Measurements from ENCODE around the gene SMDT1. TPM values are rescaled to one million over a fixed set of nuclear protein-coding genes. Genes with fewer than 3 reads are reported as not detected.
"Not testable (repeated sequence)": the region's sequence is repeated elsewhere in the genome, so short reads cannot be mapped to it uniquely, and the experiment has no call there.

Gene SMDT1
- total RNA-seq, 3 donors from 2014 or later (not counting 1 experiment from before 2014, with no cell fraction given) = 37.7 to 51.0 (median 45.1) TPM

DNA sequence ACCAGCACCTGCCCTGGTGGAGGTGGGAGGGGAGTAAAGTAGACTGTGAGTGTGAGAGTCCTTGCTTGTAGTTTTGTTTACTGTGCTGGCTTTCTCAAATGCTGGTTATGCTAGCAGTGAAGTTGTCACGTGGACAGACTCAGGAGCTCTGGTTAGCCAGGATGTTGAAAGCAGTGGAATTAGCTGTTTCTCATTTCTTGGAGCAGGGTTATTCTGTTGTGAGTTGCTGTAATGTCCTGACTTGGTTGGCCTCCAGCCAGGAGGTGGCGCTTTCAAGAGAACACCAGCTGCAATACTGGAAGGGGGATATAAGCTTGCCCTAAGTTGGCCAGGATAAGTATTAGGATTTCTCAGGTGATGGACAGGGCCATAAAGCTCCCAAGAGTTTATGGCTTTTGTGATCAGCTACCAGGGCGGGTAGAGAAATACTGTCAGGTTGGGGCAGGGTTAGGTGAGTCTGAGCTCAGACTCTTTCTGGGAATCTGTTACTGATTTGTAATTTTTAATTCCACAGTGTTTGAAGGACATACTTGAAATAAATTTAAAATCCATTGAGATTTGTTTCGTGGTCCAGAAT, 37.4 kb downstream of the SMDT1 start:
- Histone ChIP-seq H3K27ac (ENCODE audit: low read length) (no peak overlapping the region), H3K4me1 (ENCODE audit: control insufficient read depth, insufficient read depth, low read length) (peaks cover 18% of the 10 kb centered on the region), H3K4me3 (ENCODE audit: low read length) (no peak overlapping the region), H3K36me3 (ENCODE audit: control insufficient read depth, insufficient read depth, low read length) (no peaks in the 10 kb centered on the region), H3K9me3 (ENCODE audit: control insufficient read depth, insufficient read depth, low read length) (peaks cover 14% of the 10 kb centered on the region), H3K27me3 (ENCODE audit: control insufficient read depth, insufficient read depth, low read length) (no peaks in the 10 kb centered on the region)
- ATAC-seq (no peak), DNase-seq (no peak)
- Mint-ChIP-seq H3K4me1 (peaks cover 24 to 34% of the 10 kb centered on the region in 2 donors), H3K27me3 (ENCODE audit: low read depth in 2 of 2) (no peaks in the 10 kb centered on the region), H3K9me3 (peaks cover 0 to 3% of the 10 kb centered on the region in 2 donors), H3K36me3 (no peaks in the 10 kb centered on the region), H3K4me3 (no peak overlapping the region), H3K27ac (no peak overlapping the region)
- intact Hi-C loops (cut with micrococcal nuclease) = no loop called here
- TF ChIP-seq, protein P1, sequence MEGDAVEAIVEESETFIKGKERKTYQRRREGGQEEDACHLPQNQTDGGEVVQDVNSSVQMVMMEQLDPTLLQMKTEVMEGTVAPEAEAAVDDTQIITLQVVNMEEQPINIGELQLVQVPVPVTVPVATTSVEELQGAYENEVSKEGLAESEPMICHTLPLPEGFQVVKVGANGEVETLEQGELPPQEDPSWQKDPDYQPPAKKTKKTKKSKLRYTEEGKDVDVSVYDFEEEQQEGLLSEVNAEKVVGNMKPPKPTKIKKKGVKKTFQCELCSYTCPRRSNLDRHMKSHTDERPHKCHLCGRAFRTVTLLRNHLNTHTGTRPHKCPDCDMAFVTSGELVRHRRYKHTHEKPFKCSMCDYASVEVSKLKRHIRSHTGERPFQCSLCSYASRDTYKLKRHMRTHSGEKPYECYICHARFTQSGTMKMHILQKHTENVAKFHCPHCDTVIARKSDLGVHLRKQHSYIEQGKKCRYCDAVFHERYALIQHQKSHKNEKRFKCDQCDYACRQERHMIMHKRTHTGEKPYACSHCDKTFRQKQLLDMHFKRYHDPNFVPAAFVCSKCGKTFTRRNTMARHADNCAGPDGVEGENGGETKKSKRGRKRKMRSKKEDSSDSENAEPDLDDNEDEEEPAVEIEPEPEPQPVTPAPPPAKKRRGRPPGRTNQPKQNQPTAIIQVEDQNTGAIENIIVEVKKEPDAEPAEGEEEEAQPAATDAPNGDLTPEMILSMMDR (IDR thresholded peaks at IDR 0.05) = no peak
- WGBS (ENCODE audit: insufficient coverage) = 98% methylated on average over 3 of the region's 4 CpGs

DNA sequence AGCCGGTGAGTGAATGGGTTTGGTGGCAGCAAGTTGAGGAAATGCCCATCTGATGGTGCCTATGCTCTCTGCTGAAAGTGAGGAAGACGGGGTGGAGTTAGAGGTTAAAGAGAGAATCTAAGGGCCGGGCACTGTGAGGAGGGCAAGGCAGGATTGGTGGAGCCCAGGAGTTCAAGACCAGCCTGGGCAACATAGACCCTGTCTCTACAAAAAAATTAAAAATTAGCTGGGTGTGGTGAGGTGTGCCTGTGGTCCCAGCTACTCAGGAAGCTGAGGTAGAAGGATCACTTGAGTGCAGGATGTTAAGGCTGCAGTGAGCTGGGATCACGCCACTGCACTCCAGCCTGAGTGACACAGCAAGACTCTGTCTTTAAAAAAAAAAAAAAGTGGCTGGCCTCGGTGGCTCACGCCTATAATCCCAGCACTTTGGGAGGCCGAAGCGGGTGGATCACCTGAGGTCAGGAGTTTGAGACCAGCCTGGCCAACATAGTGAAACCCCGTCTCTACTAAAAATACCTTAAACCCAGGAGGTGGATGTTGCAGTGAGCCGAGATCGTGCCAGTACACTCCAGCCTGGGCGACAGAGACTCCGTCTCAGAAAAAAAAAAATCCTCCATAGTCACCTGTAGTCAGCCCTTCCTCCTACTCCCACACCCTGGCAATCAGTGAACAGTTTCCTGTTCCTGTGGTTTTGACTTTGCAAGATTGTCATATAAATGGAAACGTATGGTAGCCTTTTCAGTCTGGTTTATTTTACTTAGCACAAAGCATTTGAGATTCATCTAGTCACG, 40.9 kb downstream of the SMDT1 start:
- intact Hi-C loops (cut with micrococcal nuclease); H3K4me3 ChIP-seq (ENCODE audit: low read length): not testable (repeated sequence)
- peaks cover 24 to 37% of the 10 kb centered on the region in 2 donors for H3K4me1 Mint-ChIP-seq

DNA sequence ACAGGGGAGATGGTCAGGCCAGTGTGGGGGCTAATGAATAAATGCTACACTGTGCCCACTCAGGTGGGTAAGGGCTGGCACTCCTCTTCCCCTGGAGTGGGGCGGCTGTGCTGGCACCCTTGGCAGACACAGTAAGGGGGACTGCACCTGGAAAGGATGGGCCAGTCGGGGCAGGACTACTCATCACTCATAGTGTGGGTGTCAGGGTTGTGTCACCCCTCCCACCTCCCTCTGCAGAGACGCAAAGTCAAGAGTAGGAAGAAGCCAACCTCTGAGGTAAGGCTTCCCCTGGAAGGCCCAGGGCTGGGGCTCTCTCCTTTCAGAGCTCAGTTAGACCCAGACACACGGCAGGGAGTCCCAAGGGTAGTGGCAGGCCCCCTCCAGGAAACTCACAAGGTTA, 44.0 kb downstream of the SMDT1 start:
- H3K36me3 Mint-ChIP-seq; intact Hi-C loops (cut with micrococcal nuclease); H3K9me3 ChIP-seq (ENCODE audit: control insufficient read depth, insufficient read depth, low read length); H3K27ac ChIP-seq (ENCODE audit: low read length); H3K36me3 ChIP-seq (ENCODE audit: control insufficient read depth, insufficient read depth, low read length); H3K4me3 Mint-ChIP-seq; H3K4me3 ChIP-seq (ENCODE audit: low read length); DNase-seq; ATAC-seq; H3K27me3 ChIP-seq (ENCODE audit: control insufficient read depth, insufficient read depth, low read length); H3K9me3 Mint-ChIP-seq; H3K27me3 Mint-ChIP-seq (ENCODE audit: low read depth in 2 of 2); H3K27ac Mint-ChIP-seq: not testable (repeated sequence)
- no CpG with 5 or more reads among the region's 4 CpGs for WGBS (ENCODE audit: insufficient coverage)
- peaks cover 24 to 36% of the 10 kb centered on the region in 2 donors for H3K4me1 Mint-ChIP-seq
- H3K4me1 ChIP-seq (ENCODE audit: control insufficient read depth, insufficient read depth, low read length) = peaks cover 18% of the 10 kb centered on the region

More for the DNA sequence above, 40.9 kb downstream of the SMDT1 start:
- not testable (repeated sequence) for H3K27me3 Mint-ChIP-seq (ENCODE audit: low read depth in 2 of 2); H3K27me3 ChIP-seq (ENCODE audit: control insufficient read depth, insufficient read depth, low read length); H3K36me3 ChIP-seq (ENCODE audit: control insufficient read depth, insufficient read depth, low read length); H3K9me3 Mint-ChIP-seq; H3K9me3 ChIP-seq (ENCODE audit: control insufficient read depth, insufficient read depth, low read length); H3K36me3 Mint-ChIP-seq
- WGBS (ENCODE audit: insufficient coverage) = 11% methylated on average over 15 of the region's 15 CpGs
- DNase-seq (peak in 1 of 2 donors; percentile 70), ATAC-seq (peak; percentile 35 to 61 (median 59))
- H3K27ac ChIP-seq (ENCODE audit: low read length) = peak overlapping the region; percentile 37
- Mint-ChIP-seq H3K4me3 (peak overlapping the region; percentile 63), H3K27ac (peak overlapping the region; percentile 3 to 87)
- peaks cover 18% of the 10 kb centered on the region for H3K4me1 ChIP-seq (ENCODE audit: control insufficient read depth, insufficient read depth, low read length)

DNA sequence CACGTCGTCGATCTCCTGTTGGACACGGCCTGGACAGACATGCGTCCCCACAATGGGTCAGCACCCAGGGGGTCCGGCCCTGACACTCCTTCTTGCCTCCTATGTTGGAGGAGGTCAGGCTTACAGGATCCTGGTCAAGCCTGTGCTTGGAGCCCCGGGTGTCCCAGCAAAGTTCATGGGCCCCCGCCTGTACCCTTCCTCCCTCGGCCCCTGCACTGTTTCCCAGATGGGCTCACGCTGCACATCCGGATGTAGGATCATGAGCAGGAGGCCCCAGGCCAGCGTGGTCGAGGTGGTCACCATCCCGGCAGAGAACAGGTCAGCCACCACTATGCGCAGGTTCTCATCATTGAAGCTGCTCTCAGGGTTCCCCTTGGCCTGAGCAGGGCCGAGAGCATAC, 48.1 kb downstream of the SMDT1 start:
- no peaks in the 10 kb centered on the region for H3K9me3 ChIP-seq (ENCODE audit: control insufficient read depth, insufficient read depth, low read length)
- H3K27me3 ChIP-seq (ENCODE audit: control insufficient read depth, insufficient read depth, low read length) = no peaks in the 10 kb centered on the region
- no peaks in the 10 kb centered on the region for H3K36me3 ChIP-seq (ENCODE audit: control insufficient read depth, insufficient read depth, low read length)
- Mint-ChIP-seq H3K9me3 (no peaks in the 10 kb centered on the region), H3K4me3 (no peak overlapping the region), H3K27me3 (ENCODE audit: low read depth in 2 of 2) (no peaks in the 10 kb centered on the region), H3K4me1 (peaks cover 0 to 4% of the 10 kb centered on the region in 2 donors), H3K27ac (no peak overlapping the region), H3K36me3 (no peaks in the 10 kb centered on the region)
- WGBS (ENCODE audit: insufficient coverage) = 95% methylated on average over 16 of the region's 16 CpGs
- ATAC-seq = no peak
- H3K4me1 ChIP-seq (ENCODE audit: control insufficient read depth, insufficient read depth, low read length) = no peaks in the 10 kb centered on the region
- no peak overlapping the region for H3K4me3 ChIP-seq (ENCODE audit: low read length)
- no peak for DNase-seq
- intact Hi-C loops (cut with micrococcal nuclease) = no loop called here
- H3K27ac ChIP-seq (ENCODE audit: low read length) = no peak overlapping the region
- TF ChIP-seq, protein P1 (IDR thresholded peaks at IDR 0.05) = no peak

DNA sequence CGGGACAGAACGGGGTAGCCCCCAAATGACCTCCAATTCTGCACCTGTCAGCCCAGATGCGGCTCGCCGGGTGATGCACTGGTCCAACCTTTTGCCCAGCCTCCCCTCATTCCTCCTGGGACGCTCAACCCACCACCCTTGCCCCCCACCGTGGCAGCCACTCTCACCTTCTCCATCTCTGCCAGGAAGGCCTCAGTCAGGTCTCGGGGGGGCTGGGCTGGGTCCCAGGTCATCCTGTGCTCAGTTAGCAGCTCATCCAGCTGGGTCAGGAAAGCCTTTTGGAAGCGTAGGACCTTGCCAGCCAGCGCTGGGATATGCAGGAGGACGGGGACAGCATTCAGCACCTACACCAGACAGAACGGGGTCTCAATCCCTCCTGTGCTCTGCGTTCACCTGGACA, 48.5 kb downstream of the SMDT1 start:
- not testable (repeated sequence) for ATAC-seq

DNA sequence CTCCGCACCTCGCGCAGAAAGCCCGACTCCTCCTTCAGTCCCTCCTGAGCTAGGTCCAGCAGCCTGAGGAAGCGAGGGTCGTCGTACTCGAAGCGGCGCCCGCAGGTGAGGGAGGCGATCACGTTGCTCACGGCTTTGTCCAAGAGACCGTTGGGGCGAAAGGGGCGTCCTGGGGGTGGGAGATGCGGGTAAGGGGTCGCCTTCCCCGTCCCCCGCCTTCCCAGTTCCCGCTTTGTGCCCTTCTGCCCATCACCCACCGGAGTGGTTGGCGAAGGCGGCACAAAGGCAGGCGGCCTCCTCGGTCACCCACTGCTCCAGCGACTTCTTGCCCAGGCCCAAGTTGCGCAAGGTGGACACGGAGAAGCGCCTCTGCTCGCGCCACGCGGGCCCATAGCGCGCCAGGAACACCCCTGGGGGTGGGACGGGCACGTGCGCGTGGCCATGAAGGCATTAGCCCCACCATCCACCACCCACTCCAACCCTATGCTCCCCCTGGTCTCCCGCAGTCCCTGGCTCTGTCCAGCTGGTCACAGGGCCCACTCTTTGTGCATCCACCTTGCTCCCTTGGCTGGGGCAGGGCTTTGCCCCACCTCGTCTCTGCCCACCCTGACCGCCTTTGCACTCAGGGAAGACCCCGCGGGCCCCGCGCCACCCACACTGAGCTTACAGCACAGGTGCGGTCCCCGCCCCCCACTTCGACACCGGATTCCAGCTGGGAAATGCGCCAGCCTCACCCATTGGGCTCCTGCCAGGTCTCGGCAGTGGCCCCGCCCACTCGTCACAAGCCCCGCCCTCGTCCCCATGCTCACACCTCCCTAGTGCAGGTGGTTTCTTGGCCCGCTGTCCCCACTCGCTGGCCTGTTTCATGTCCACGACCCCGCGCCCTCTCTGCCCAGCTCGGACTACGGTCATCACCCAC, 49.5 kb downstream of the SMDT1 start:
- DNase-seq; H3K27me3 ChIP-seq (ENCODE audit: control insufficient read depth, insufficient read depth, low read length); H3K27ac Mint-ChIP-seq; H3K4me3 ChIP-seq (ENCODE audit: low read length); H3K27me3 Mint-ChIP-seq (ENCODE audit: low read depth in 2 of 2); H3K4me1 ChIP-seq (ENCODE audit: control insufficient read depth, insufficient read depth, low read length); H3K9me3 Mint-ChIP-seq; ATAC-seq; H3K27ac ChIP-seq (ENCODE audit: low read length); intact Hi-C loops (cut with micrococcal nuclease); H3K9me3 ChIP-seq (ENCODE audit: control insufficient read depth, insufficient read depth, low read length); H3K4me1 Mint-ChIP-seq; H3K36me3 Mint-ChIP-seq; H3K36me3 ChIP-seq (ENCODE audit: control insufficient read depth, insufficient read depth, low read length); H3K4me3 Mint-ChIP-seq: not testable (repeated sequence)
- WGBS (ENCODE audit: insufficient coverage) = 68% methylated on average over 65 of the region's 65 CpGs

More for the DNA sequence above, 48.5 kb downstream of the SMDT1 start:
- H3K27ac ChIP-seq (ENCODE audit: low read length); H3K9me3 ChIP-seq (ENCODE audit: control insufficient read depth, insufficient read depth, low read length); intact Hi-C loops (cut with micrococcal nuclease); DNase-seq; H3K4me3 ChIP-seq (ENCODE audit: low read length); H3K4me1 ChIP-seq (ENCODE audit: control insufficient read depth, insufficient read depth, low read length); H3K4me1 Mint-ChIP-seq; H3K27me3 ChIP-seq (ENCODE audit: control insufficient read depth, insufficient read depth, low read length); H3K9me3 Mint-ChIP-seq; H3K36me3 Mint-ChIP-seq; H3K27me3 Mint-ChIP-seq (ENCODE audit: low read depth in 2 of 2); H3K27ac Mint-ChIP-seq; H3K4me3 Mint-ChIP-seq; H3K36me3 ChIP-seq (ENCODE audit: control insufficient read depth, insufficient read depth, low read length): not testable (repeated sequence)
- WGBS (ENCODE audit: insufficient coverage) = 93% methylated on average over 13 of the region's 13 CpGs

Measured in natural killer cell (primary cell).